Measurements from ENCODE around the gene ORMDL3.
A peak's percentile ranks its signal among the peaks of the same experiment; 100 is the strongest.

ORMDL3 gene

GRCh38 chr17:39933912-39934311, 6.5 kb upstream of the ORMDL3 start:
- no peak overlapping the region for H3K4me3 ChIP-seq (replicated peaks; ENCODE audit: low read depth, low read length)
- no peak for TF ChIP-seq CTCF (IDR thresholded peaks at IDR 0.05; ENCODE audit: low read depth, low read length, missing control alignments)
- DNase-seq (ENCODE audit: extremely low read depth, low read depth): no peak

- no peak overlapping the region for H3K4me3 ChIP-seq (replicated peaks; ENCODE audit: low read depth, low read length)
- TF ChIP-seq CTCF (IDR thresholded peaks at IDR 0.05; ENCODE audit: low read depth, low read length, missing control alignments): no peak
- no peak for DNase-seq (ENCODE audit: extremely low read depth, low read depth)
Measured at GRCh38 chr17:39929646-39930407, 2.4 kb upstream of the ORMDL3 start.

GRCh38 chr17:39928858-39929645, 1.7 kb upstream of the ORMDL3 start:
- no peak overlapping the region for H3K4me3 ChIP-seq (replicated peaks; ENCODE audit: low read depth, low read length)
- no peak for DNase-seq (ENCODE audit: extremely low read depth, low read depth)
- TF ChIP-seq CTCF (IDR thresholded peaks at IDR 0.05; ENCODE audit: low read depth, low read length, missing control alignments): no peak

- H3K4me3 ChIP-seq (replicated peaks; ENCODE audit: low read depth, low read length): peak overlapping the region; percentile 81
- no peak for DNase-seq (ENCODE audit: extremely low read depth, low read depth)
- TF ChIP-seq CTCF (IDR thresholded peaks at IDR 0.05; ENCODE audit: low read depth, low read length, missing control alignments): no peak
Measured at GRCh38 chr17:39927929-39928857, 792 bp upstream of the ORMDL3 start.

- H3K4me3 ChIP-seq (replicated peaks; ENCODE audit: low read depth, low read length): peak overlapping the region; percentile 81
- DNase-seq (ENCODE audit: extremely low read depth, low read depth): no peak
- no peak for TF ChIP-seq CTCF (IDR thresholded peaks at IDR 0.05; ENCODE audit: low read depth, low read length, missing control alignments)
Measured at GRCh38 chr17:39926588-39927100, 757 bp downstream of the ORMDL3 start.

- peak overlapping the region; percentile 81 for H3K4me3 ChIP-seq (replicated peaks; ENCODE audit: low read depth, low read length)
- DNase-seq (ENCODE audit: extremely low read depth, low read depth): no peak
- TF ChIP-seq CTCF (IDR thresholded peaks at IDR 0.05; ENCODE audit: low read depth, low read length, missing control alignments): no peak
Measured at GRCh38 chr17:39926135-39926587, 1.2 kb downstream of the ORMDL3 start.

Measured in HFF-Myc (cell line).